Prostate gland (tissue), 2 donors: Measurements from ENCODE around the gene SLC38A7.

Source experiments
- CTCF ChIP-seq, 4 experiments: fragments of 200-600 bp in 2 of 4; fragments of 450-650 bp in 2 of 4; sonication (generic) in 2 of 4; IDR thresholded peaks; 1 replicate in 3 of 4; 2 replicates in 1 of 4; pipeline ENCODE4 v1.5.1; 2016 to 2019; ENCODE audit warnings: antibody characterized with exemption in 4 of 4, mild to moderate bottlenecking in 2 of 4, moderate library complexity in 2 of 4
- POLR2AphosphoS5 ChIP-seq: sonication (generic); formaldehyde crosslinking; IDR thresholded peaks from one replicate; pipeline ENCODE4 v1.6.1; 2017; ENCODE audit warnings: antibody characterized with exemption

- TF ChIP-seq CTCF (IDR thresholded peaks at IDR 0.05), result no peak
- TF ChIP-seq POLR2AphosphoS5, result no peak
Observed at GRCh38 chr16:58640949-58641348, 43.6 kb downstream of the SLC38A7 start.
